ENCODE results near the gene DCC. TPM values are rescaled to one million over a fixed set of nuclear protein-coding genes. Genes with fewer than 3 reads are reported as not detected.

The DCC gene, protein sequence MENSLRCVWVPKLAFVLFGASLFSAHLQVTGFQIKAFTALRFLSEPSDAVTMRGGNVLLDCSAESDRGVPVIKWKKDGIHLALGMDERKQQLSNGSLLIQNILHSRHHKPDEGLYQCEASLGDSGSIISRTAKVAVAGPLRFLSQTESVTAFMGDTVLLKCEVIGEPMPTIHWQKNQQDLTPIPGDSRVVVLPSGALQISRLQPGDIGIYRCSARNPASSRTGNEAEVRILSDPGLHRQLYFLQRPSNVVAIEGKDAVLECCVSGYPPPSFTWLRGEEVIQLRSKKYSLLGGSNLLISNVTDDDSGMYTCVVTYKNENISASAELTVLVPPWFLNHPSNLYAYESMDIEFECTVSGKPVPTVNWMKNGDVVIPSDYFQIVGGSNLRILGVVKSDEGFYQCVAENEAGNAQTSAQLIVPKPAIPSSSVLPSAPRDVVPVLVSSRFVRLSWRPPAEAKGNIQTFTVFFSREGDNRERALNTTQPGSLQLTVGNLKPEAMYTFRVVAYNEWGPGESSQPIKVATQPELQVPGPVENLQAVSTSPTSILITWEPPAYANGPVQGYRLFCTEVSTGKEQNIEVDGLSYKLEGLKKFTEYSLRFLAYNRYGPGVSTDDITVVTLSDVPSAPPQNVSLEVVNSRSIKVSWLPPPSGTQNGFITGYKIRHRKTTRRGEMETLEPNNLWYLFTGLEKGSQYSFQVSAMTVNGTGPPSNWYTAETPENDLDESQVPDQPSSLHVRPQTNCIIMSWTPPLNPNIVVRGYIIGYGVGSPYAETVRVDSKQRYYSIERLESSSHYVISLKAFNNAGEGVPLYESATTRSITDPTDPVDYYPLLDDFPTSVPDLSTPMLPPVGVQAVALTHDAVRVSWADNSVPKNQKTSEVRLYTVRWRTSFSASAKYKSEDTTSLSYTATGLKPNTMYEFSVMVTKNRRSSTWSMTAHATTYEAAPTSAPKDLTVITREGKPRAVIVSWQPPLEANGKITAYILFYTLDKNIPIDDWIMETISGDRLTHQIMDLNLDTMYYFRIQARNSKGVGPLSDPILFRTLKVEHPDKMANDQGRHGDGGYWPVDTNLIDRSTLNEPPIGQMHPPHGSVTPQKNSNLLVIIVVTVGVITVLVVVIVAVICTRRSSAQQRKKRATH (N-terminal part only)
- not detected for total RNA-seq
- not detected for polyA plus RNA-seq

DNA sequence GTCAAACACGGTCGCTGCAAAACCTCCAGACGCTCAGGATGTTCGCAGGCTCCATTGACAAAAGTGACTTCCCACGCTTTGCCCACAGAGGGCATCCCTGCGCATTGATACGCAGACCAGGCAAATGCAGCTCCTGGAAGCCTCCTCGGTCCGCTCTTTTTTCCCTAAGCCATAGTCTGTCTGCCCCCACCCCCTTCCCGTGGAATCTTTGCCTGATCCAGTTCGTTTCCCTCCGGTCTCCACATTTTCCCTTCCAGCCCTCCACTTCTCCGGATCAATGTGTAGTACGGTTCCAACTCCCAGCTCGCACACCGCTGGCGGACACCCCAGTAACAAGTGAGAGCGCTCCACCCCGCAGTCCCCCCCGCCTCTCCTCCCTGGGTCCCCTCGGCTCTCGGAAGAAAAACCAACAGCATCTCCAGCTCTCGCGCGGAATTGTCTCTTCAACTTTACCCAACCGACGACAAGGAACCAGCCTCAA lies at the start of gene DCC:
Gene DCC (plus strand): TSS at position 307 of the 481 bp plus-strand sequence. CDS start 591 bp downstream, outside the sequence.
- no peak within 1 kb of the TSS for H3K27ac ChIP-seq (ENCODE audit: low read depth, low read length)
- Mint-ChIP-seq H3K4me3 (no peak within 1 kb of the TSS), H3K4me1 (peaks cover 0 to 2% (median 0%) of the 10 kb centered on the region in 4 donors), H3K9me3 (peaks cover 0 to 16% (median 9%) of the 10 kb centered on the region in 8 donors), H3K27me3 (peaks cover 10 to 20% of the 10 kb centered on the region in 2 donors), H3K36me3 (no peaks in the 10 kb centered on the region), H3K27ac (no peak within 1 kb of the TSS)
- no peaks in the 10 kb centered on the region for H3K4me1 ChIP-seq (ENCODE audit: insufficient read depth, low read length)
- H3K27me3 ChIP-seq (ENCODE audit: insufficient read depth, low read length) = no peaks in the 10 kb centered on the region
- ChIA-PET POLR2A (ENCODE audit: partially characterized antibody) (no interaction called here), CTCF (ENCODE audit: partially characterized antibody) (no interaction called here)
- intact Hi-C loops (cut with micrococcal nuclease) = no loop called here
- H3K36me3 ChIP-seq (ENCODE audit: insufficient read depth, low read length) = no peaks in the 10 kb centered on the region
- no peak for DNase-seq
- no peaks in the 10 kb centered on the region for H3K9me3 ChIP-seq (ENCODE audit: control insufficient read depth in 1 of 2, low read length in 2 of 2)
- no peak within 1 kb of the TSS for H3K4me3 ChIP-seq (ENCODE audit: low read length in 2 of 2)

DNA sequence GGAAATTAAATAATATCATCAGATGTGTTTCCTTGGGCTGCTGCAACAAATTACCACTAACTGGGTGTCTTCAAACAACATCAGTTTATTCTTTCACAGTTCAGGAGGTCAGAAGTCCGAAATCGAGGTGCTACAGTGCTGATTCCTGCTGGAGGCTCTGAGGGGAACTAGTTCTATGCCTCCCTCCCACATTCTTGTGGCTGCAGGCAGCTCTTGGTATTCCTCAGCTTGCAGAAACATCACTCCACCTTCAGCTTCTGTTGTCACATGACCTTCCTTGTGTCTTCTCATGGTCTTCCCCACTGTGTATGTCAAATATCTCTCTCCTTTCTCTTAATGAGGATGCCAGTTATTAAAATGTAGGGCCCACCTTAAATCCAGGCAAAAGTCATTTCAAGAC lies 29.3 kb upstream of the DCC start:
- no peaks in the 10 kb centered on the region for H3K4me1 ChIP-seq (ENCODE audit: insufficient read depth, low read length)
- no peaks in the 10 kb centered on the region for H3K4me1 Mint-ChIP-seq
- H3K27ac Mint-ChIP-seq = no peak overlapping the region
- peaks cover 0 to 10% (median 4%) of the 10 kb centered on the region in 8 donors for H3K9me3 Mint-ChIP-seq
- no peaks in the 10 kb centered on the region for H3K9me3 ChIP-seq (ENCODE audit: control insufficient read depth in 1 of 2, low read length in 2 of 2)
- H3K4me3 Mint-ChIP-seq = no peak overlapping the region
- H3K4me3 ChIP-seq (ENCODE audit: low read length in 2 of 2) = no peak overlapping the region
- H3K36me3 ChIP-seq (ENCODE audit: insufficient read depth, low read length) = no peaks in the 10 kb centered on the region
- intact Hi-C loops (cut with micrococcal nuclease) = no loop called here
- CTCF ChIA-PET (ENCODE audit: partially characterized antibody) = no interaction called here
- H3K27ac ChIP-seq (ENCODE audit: low read depth, low read length) = no peak overlapping the region
- H3K36me3 Mint-ChIP-seq = no peaks in the 10 kb centered on the region
- no peaks in the 10 kb centered on the region for H3K27me3 ChIP-seq (ENCODE audit: insufficient read depth, low read length)
- no peaks in the 10 kb centered on the region for H3K27me3 Mint-ChIP-seq
- no peak for DNase-seq
- POLR2A ChIA-PET (ENCODE audit: partially characterized antibody) = no interaction called here

DNA sequence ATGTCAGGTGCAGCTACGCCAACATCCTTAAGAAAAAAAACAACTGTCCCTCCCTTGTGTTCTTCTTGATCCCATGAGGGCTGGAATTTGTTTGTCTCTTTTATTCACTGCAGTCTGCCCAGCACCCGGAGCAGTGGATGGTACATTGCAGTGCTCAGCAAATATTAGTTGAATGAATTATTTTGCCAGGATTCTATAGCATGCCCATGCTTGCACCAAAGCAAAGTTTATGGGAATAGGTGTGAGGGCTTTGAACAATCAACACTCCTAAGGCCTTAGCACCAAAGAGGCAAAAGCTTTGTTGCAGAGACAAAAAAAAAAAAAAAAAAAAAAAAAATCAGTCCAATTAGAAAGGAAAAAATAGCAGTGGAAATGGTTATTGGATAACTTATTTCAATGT lies 28.7 kb upstream of the DCC start:
- no peaks in the 10 kb centered on the region for H3K4me1 Mint-ChIP-seq
- Histone ChIP-seq H3K27ac (ENCODE audit: low read depth, low read length) (no peak overlapping the region), H3K4me3 (ENCODE audit: low read length in 2 of 2) (no peak overlapping the region), H3K9me3 (ENCODE audit: control insufficient read depth in 1 of 2, low read length in 2 of 2) (no peaks in the 10 kb centered on the region), H3K36me3 (ENCODE audit: insufficient read depth, low read length) (no peaks in the 10 kb centered on the region), H3K4me1 (ENCODE audit: insufficient read depth, low read length) (no peaks in the 10 kb centered on the region), H3K27me3 (ENCODE audit: insufficient read depth, low read length) (no peaks in the 10 kb centered on the region)
- no peak overlapping the region for H3K4me3 Mint-ChIP-seq
- no peak overlapping the region for H3K27ac Mint-ChIP-seq
- intact Hi-C loops (cut with micrococcal nuclease) = no loop called here
- ChIA-PET POLR2A (ENCODE audit: partially characterized antibody) (no interaction called here), CTCF (ENCODE audit: partially characterized antibody) (no interaction called here)
- no peaks in the 10 kb centered on the region for H3K27me3 Mint-ChIP-seq
- no peak for DNase-seq
- peaks cover under 1 to 10% (median 3%) of the 10 kb centered on the region in 8 donors for H3K9me3 Mint-ChIP-seq
- no peaks in the 10 kb centered on the region for H3K36me3 Mint-ChIP-seq

DNA sequence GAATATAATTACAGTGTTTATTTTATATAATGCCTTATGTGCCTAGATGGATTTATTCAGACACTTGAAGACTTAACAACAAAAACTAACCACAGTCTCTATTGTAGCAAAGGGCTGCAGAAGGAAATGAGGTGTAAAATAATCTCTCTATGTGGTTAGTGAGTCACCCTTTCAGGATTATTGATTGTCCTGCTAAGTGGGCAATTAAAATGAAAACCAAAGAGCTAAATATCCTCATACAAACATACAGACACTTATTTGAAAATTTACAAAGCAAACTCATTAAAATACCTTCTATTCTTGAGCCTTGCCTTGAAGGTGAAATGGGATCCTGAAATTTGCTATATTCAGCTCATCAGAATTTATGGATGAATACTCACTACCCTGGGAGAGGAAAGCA lies 27.7 kb upstream of the DCC start:
- Histone ChIP-seq H3K27me3 (ENCODE audit: insufficient read depth, low read length) (no peaks in the 10 kb centered on the region), H3K27ac (ENCODE audit: low read depth, low read length) (no peak overlapping the region), H3K4me3 (ENCODE audit: low read length in 2 of 2) (no peak overlapping the region), H3K4me1 (ENCODE audit: insufficient read depth, low read length) (no peaks in the 10 kb centered on the region), H3K9me3 (ENCODE audit: control insufficient read depth in 1 of 2, low read length in 2 of 2) (no peaks in the 10 kb centered on the region), H3K36me3 (ENCODE audit: insufficient read depth, low read length) (no peaks in the 10 kb centered on the region)
- Mint-ChIP-seq H3K9me3 (peaks cover 2 to 10% (median 6%) of the 10 kb centered on the region in 8 donors), H3K27me3 (no peaks in the 10 kb centered on the region), H3K4me3 (no peak overlapping the region), H3K36me3 (no peaks in the 10 kb centered on the region), H3K27ac (no peak overlapping the region), H3K4me1 (no peaks in the 10 kb centered on the region)
- no peak for DNase-seq
- intact Hi-C loops (cut with micrococcal nuclease) = no loop called here
- ChIA-PET POLR2A (ENCODE audit: partially characterized antibody) (no interaction called here), CTCF (ENCODE audit: partially characterized antibody) (no interaction called here)

DNA sequence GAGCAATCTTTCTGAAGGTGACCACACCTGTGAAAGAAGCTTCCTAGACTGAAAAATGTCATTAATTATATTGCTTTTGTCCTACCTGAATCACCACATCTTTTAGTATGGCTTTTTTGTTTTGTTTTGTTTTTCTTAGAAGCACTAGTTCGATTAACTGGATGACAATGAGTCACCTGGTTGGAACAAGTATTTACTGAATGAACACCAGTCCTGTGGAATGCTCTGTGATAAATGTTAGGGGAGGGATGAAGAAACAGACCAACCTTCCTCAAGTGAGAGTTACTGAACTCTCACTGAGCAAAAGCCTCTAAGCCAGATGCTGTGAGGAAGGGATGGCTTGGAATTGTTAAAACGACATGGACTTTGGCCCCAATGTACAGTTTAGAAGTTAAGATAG lies 26.8 kb upstream of the DCC start:
- H3K36me3 ChIP-seq (ENCODE audit: insufficient read depth, low read length) = no peaks in the 10 kb centered on the region
- DNase-seq = no peak
- no peak overlapping the region for H3K27ac ChIP-seq (ENCODE audit: low read depth, low read length)
- H3K4me3 ChIP-seq (ENCODE audit: low read length in 2 of 2) = no peak overlapping the region
- CTCF ChIA-PET (ENCODE audit: partially characterized antibody) = no interaction called here
- Mint-ChIP-seq H3K27ac (no peak overlapping the region), H3K4me1 (no peaks in the 10 kb centered on the region), H3K36me3 (no peaks in the 10 kb centered on the region), H3K9me3 (peaks cover 0 to 10% (median 6%) of the 10 kb centered on the region in 8 donors), H3K4me3 (no peak overlapping the region), H3K27me3 (no peaks in the 10 kb centered on the region)
- POLR2A ChIA-PET (ENCODE audit: partially characterized antibody) = no interaction called here
- no peaks in the 10 kb centered on the region for H3K4me1 ChIP-seq (ENCODE audit: insufficient read depth, low read length)
- no peaks in the 10 kb centered on the region for H3K27me3 ChIP-seq (ENCODE audit: insufficient read depth, low read length)
- H3K9me3 ChIP-seq (ENCODE audit: control insufficient read depth in 1 of 2, low read length in 2 of 2) = no peaks in the 10 kb centered on the region
- intact Hi-C loops (cut with micrococcal nuclease) = no loop called here

DNA sequence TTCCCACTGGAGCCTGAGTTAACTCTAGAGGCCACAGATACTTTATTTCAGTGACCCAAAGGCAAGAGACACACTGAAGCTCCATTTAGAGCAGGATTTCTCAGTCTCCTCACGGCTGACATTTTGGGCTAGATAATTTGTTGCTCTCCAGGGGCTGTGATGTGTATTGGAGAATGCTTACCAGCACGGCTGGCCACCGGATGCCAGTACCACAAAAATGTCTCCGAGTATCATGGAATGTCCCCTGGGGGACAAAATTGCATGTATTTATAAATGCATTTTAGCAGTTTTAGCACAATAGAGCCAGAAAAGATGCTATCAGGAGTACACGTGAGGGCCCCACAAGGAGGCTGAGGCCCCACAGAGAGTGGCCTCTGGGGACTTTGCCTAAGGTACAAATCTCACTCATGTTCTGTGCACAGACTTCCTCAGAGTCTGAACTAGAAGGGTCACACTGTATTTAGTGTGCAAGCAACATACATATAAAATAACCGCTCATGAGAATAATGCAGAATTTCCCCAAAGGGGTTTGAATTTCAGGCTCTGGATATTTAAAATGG lies 20.5 kb upstream of the DCC start:
- Mint-ChIP-seq H3K4me3 (no peak overlapping the region), H3K36me3 (no peaks in the 10 kb centered on the region), H3K9me3 (peaks cover 0 to 9% (median 6%) of the 10 kb centered on the region in 8 donors), H3K27me3 (no peaks in the 10 kb centered on the region), H3K4me1 (no peaks in the 10 kb centered on the region), H3K27ac (no peak overlapping the region)
- H3K27ac ChIP-seq (ENCODE audit: low read depth, low read length) = no peak overlapping the region
- H3K4me1 ChIP-seq (ENCODE audit: insufficient read depth, low read length) = no peaks in the 10 kb centered on the region
- no peak for DNase-seq
- H3K9me3 ChIP-seq (ENCODE audit: control insufficient read depth in 1 of 2, low read length in 2 of 2) = no peaks in the 10 kb centered on the region
- ChIA-PET CTCF (ENCODE audit: partially characterized antibody) (no interaction called here), POLR2A (ENCODE audit: partially characterized antibody) (no interaction called here)
- H3K27me3 ChIP-seq (ENCODE audit: insufficient read depth, low read length) = no peaks in the 10 kb centered on the region
- H3K4me3 ChIP-seq (ENCODE audit: low read length in 2 of 2) = no peak overlapping the region
- intact Hi-C loops (cut with micrococcal nuclease) = no loop called here
- H3K36me3 ChIP-seq (ENCODE audit: insufficient read depth, low read length) = no peaks in the 10 kb centered on the region

DNA sequence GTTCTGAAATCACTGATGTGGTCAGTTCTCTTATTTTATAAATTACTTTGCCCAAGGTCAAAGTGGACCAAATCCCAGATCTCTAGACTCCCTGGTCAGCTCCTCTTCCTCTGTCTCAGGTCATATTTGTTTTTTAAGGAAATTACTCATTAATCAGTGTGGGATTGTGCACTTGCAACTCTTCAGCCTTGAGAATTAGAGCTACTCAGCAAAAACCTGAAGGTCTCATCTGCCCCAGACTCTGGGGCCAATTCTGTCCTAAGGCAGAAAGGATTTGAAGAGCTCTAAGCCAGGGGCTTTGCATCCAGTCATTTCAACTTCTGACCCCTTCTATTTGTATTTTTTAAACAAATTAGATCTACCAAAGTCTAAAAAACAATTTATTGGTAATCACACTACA lies 17.7 kb upstream of the DCC start:
- H3K4me1 Mint-ChIP-seq = no peaks in the 10 kb centered on the region
- no peaks in the 10 kb centered on the region for H3K27me3 ChIP-seq (ENCODE audit: insufficient read depth, low read length)
- CTCF ChIA-PET (ENCODE audit: partially characterized antibody) = no interaction called here
- no peaks in the 10 kb centered on the region for H3K9me3 ChIP-seq (ENCODE audit: control insufficient read depth in 1 of 2, low read length in 2 of 2)
- peaks cover 0 to 6% (median 0%) of the 10 kb centered on the region in 8 donors for H3K9me3 Mint-ChIP-seq
- no peak overlapping the region for H3K4me3 Mint-ChIP-seq
- no peaks in the 10 kb centered on the region for H3K36me3 ChIP-seq (ENCODE audit: insufficient read depth, low read length)
- intact Hi-C loops (cut with micrococcal nuclease) = no loop called here
- H3K4me3 ChIP-seq (ENCODE audit: low read length in 2 of 2) = no peak overlapping the region
- no peaks in the 10 kb centered on the region for H3K4me1 ChIP-seq (ENCODE audit: insufficient read depth, low read length)
- no peak overlapping the region for H3K27ac ChIP-seq (ENCODE audit: low read depth, low read length)
- POLR2A ChIA-PET (ENCODE audit: partially characterized antibody) = no interaction called here
- no peaks in the 10 kb centered on the region for H3K27me3 Mint-ChIP-seq
- H3K36me3 Mint-ChIP-seq = no peaks in the 10 kb centered on the region
- DNase-seq = no peak
- H3K27ac Mint-ChIP-seq = no peak overlapping the region
